HepG2 (cell line): ENCODE results near the gene TRMU.

Experiments used
- CHD4 ChIP-seq: fragments of 200-600 bp; sonication (generic); IDR thresholded peaks from 2 replicates; pipeline ENCODE4 v1.7.0; 2017; ENCODE audit warnings: mild to moderate bottlenecking, low read length, borderline replicate concordance
- CTCF ChIP-seq: sonication (generic); formaldehyde crosslinking; IDR thresholded peaks from 2 replicates; pipeline ENCODE4 v1.5.0; 2020; ENCODE audit warnings: mild to moderate bottlenecking, missing genetic modification reagents, moderate library complexity
- ELK4 ChIP-seq: sonication (generic); formaldehyde crosslinking; IDR thresholded peaks from 2 replicates; pipeline ENCODE4 v1.9.0; 2021; ENCODE audit warnings: missing genetic modification reagents, borderline replicate concordance
- NR2F6 ChIP-seq, 2 experiments: IDR thresholded peaks; 2 replicates each; pipeline ENCODE4 v1.6.1; 2016; ENCODE audit warnings: antibody characterized with exemption in 1 of 2, mild to moderate bottlenecking in 1 of 2
- POLR2A ChIP-seq, 2 experiments: IDR thresholded peaks; 2 replicates each; pipeline ENCODE4 v1.6.1; 2011; ENCODE audit warnings: low read depth in 2 of 2, low read length in 2 of 2, mild to moderate bottlenecking in 1 of 2, moderate library complexity in 1 of 2; ENCODE audit not compliant: insufficient read depth in 1 of 2
- POLR2G ChIP-seq: fragments of 200-400 bp; formaldehyde crosslinking; IDR thresholded peaks from 2 replicates; pipeline ENCODE4 v1.6.1; 2018; ENCODE audit warnings: mild to moderate bottlenecking, low read depth, low read length, moderate library complexity
- RBM22 ChIP-seq: fragments of 200-400 bp; formaldehyde crosslinking; optimal IDR thresholded peaks from 2 replicates; pipeline ENCODE3; 2017; ENCODE audit warnings: mild to moderate bottlenecking, low read length, moderate library complexity
- SP2 ChIP-seq: sonication (generic); formaldehyde crosslinking; IDR thresholded peaks from 2 replicates; pipeline ENCODE4 v1.5.1; 2020; ENCODE audit warnings: mild to moderate bottlenecking, missing genetic modification reagents
- SRSF9 ChIP-seq: fragments of 200-400 bp; formaldehyde crosslinking; IDR thresholded peaks from 2 replicates; pipeline ENCODE4 v1.6.1; 2018; ENCODE audit warnings: borderline replicate concordance, mild to moderate bottlenecking, low read depth, low read length; ENCODE audit not compliant: insufficient read depth, poor library complexity, severe bottlenecking
- ZFP82 ChIP-seq: sonication (generic); formaldehyde crosslinking; IDR thresholded peaks from 2 replicates; pipeline ENCODE4 v1.5.1; 2020; ENCODE audit warnings: mild to moderate bottlenecking, missing genetic modification reagents, borderline replicate concordance
- ZKSCAN8 ChIP-seq: IDR thresholded peaks from 2 replicates; pipeline ENCODE4 v1.6.1; 2016; ENCODE audit warnings: borderline replicate concordance, missing genetic modification reagents, missing compliant biosample characterization
- ZNF10 ChIP-seq: sonication (generic); formaldehyde crosslinking; IDR thresholded peaks from 2 replicates; pipeline ENCODE4 v1.4.0; 2020; ENCODE audit warnings: mild to moderate bottlenecking, low read depth, missing genetic modification reagents, borderline replicate concordance

- TF ChIP-seq ZKSCAN8 (CRISPR knock-in tag) (no peak), CHD4 (no peak), ZNF10 (CRISPR knock-in tag) (no peak), POLR2G (no peak), SP2 (CRISPR knock-in tag) (no peak), ZFP82 (CRISPR knock-in tag) (no peak), NR2F6 (IDR thresholded peaks at IDR 0.05) (no peak), NR2F6 (CRISPR knock-in tag; IDR thresholded peaks at IDR 0.05) (no peak), RBM22 (no peak), ELK4 (CRISPR knock-in tag) (no peak), CTCF (CRISPR knock-in tag) (no peak), POLR2A (IDR thresholded peaks at IDR 0.05; ENCODE audit: insufficient read depth in 1 of 2, low read depth in 2 of 2, low read length in 2 of 2) (no peak), SRSF9 (no peak)
Observed at GRCh38 chr22:46373921-46374662, 38.6 kb downstream of the TRMU start.
